ENCODE data around the gene RER1. TPM values are rescaled to one million over a fixed set of nuclear protein-coding genes. Genes with fewer than 3 reads are reported as not detected.

Gene RER1
- total RNA-seq, 1 experiment from 2014 or later, result 141 TPM

DNA sequence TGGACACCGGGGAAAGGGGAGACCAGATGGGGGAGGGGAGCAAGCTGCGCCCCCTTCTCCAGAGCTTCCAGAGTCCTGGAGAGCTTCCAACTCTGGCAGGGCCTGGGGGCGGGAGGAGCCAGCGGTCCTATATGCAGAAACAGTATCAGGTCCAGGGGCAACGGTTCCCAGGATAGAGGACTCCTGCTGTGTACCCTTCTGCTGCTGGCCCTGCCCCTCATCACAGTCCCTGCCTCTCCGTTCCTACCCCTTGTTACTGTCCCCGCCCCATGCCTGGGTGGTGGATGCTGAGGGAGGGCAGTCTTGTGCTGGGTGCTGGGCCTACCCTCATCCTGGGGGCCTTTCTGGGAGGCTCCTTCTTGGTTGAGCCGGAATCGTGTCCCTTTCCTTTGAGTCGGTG, 39.9 kb downstream of the RER1 start:
- no TSS peak for BruUV-seq (replicated peaks)
- H3K4me1 ChIP-seq, result no peaks in the 10 kb centered on the region
- H3K9me3 Mint-ChIP-seq (ENCODE audit: unreplicated experiment), result no peaks in the 10 kb centered on the region
- H3K27me3 Mint-ChIP-seq (ENCODE audit: insufficient read depth, unreplicated experiment), result peaks cover 2% of the 10 kb centered on the region
- H3K4me1 Mint-ChIP-seq (ENCODE audit: low read depth, unreplicated experiment), result no peaks in the 10 kb centered on the region
- ChIA-PET CTCF (no interaction called here), POLR2A (no interaction called here)
- H3K36me3 Mint-ChIP-seq (ENCODE audit: insufficient read depth, unreplicated experiment), result no peaks in the 10 kb centered on the region
- no peaks in the 10 kb centered on the region for H3K36me3 ChIP-seq (ENCODE audit: control insufficient read depth, insufficient read depth, low read length)
- H3K4me3 ChIP-seq (ENCODE audit: low read depth, low read length), result no peak overlapping the region
- H3K4me3 Mint-ChIP-seq (ENCODE audit: unreplicated experiment), result no peak overlapping the region
- no peak for DNase-seq
- H3K9me3 ChIP-seq, result peaks cover 4% of the 10 kb centered on the region; the same call in 1 of the 2 replicates
- no peak overlapping the region for H3K27ac Mint-ChIP-seq (ENCODE audit: unreplicated experiment)
- intact Hi-C loops (cut with micrococcal nuclease; ENCODE audit: unreplicated experiment), result no loop called here
- TF ChIP-seq, protein P1, sequence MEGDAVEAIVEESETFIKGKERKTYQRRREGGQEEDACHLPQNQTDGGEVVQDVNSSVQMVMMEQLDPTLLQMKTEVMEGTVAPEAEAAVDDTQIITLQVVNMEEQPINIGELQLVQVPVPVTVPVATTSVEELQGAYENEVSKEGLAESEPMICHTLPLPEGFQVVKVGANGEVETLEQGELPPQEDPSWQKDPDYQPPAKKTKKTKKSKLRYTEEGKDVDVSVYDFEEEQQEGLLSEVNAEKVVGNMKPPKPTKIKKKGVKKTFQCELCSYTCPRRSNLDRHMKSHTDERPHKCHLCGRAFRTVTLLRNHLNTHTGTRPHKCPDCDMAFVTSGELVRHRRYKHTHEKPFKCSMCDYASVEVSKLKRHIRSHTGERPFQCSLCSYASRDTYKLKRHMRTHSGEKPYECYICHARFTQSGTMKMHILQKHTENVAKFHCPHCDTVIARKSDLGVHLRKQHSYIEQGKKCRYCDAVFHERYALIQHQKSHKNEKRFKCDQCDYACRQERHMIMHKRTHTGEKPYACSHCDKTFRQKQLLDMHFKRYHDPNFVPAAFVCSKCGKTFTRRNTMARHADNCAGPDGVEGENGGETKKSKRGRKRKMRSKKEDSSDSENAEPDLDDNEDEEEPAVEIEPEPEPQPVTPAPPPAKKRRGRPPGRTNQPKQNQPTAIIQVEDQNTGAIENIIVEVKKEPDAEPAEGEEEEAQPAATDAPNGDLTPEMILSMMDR (IDR thresholded peaks at IDR 0.05; ENCODE audit: insufficient read depth in 1 of 2, low read depth in 1 of 2, low read length in 1 of 2, severe bottlenecking in 1 of 2, unreplicated experiment in 1 of 2), result no peak
- no peaks in the 10 kb centered on the region for H3K27me3 ChIP-seq (replicated peaks; ENCODE audit: control insufficient read depth, insufficient read depth, low read length)

DNA sequence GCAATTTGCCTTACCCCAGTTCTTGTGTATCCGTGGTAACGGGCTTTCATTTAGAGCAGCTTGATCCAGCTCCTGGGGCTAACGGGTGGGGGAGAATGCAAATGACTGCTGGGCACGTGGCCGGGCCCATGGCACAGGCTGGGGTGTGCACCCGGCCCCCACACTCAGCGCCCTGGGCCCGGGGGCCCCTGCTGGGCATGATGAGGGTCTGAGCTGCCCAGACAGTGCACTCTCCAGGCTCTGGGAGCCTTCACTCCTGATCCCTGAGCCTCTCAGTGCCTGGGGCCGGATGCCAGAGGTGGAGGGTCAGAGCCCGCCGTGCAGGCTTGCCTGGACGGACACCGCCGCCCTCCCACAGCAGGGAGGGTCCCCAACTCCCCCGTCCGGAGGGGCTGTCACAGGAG, 40.8 kb downstream of the RER1 start:
- CTCF ChIA-PET, result no interaction called here
- Histone ChIP-seq H3K36me3 (ENCODE audit: control insufficient read depth, insufficient read depth, low read length) (no peaks in the 10 kb centered on the region), H3K4me3 (ENCODE audit: low read depth, low read length) (no peak overlapping the region), H3K4me1 (no peaks in the 10 kb centered on the region), H3K9me3 (peaks cover 4% of the 10 kb centered on the region; the same call in 1 of the 2 replicates), H3K27me3 (replicated peaks; ENCODE audit: control insufficient read depth, insufficient read depth, low read length) (no peaks in the 10 kb centered on the region)
- peaks cover 5% of the 10 kb centered on the region for H3K27me3 Mint-ChIP-seq (ENCODE audit: insufficient read depth, unreplicated experiment)
- DNase-seq, result no peak
- TF ChIP-seq, protein P1 (IDR thresholded peaks at IDR 0.05; ENCODE audit: insufficient read depth in 1 of 2, low read depth in 1 of 2, low read length in 1 of 2, severe bottlenecking in 1 of 2, unreplicated experiment in 1 of 2), result no peak
- no TSS peak for BruUV-seq (replicated peaks)
- no peak overlapping the region for H3K4me3 Mint-ChIP-seq (ENCODE audit: unreplicated experiment)
- H3K9me3 Mint-ChIP-seq (ENCODE audit: unreplicated experiment), result no peaks in the 10 kb centered on the region
- intact Hi-C loops (cut with micrococcal nuclease; ENCODE audit: unreplicated experiment), result no loop called here
- H3K27ac Mint-ChIP-seq (ENCODE audit: unreplicated experiment), result no peak overlapping the region
- POLR2A ChIA-PET, result no interaction called here
- no peaks in the 10 kb centered on the region for H3K36me3 Mint-ChIP-seq (ENCODE audit: insufficient read depth, unreplicated experiment)
- no peaks in the 10 kb centered on the region for H3K4me1 Mint-ChIP-seq (ENCODE audit: low read depth, unreplicated experiment)

DNA sequence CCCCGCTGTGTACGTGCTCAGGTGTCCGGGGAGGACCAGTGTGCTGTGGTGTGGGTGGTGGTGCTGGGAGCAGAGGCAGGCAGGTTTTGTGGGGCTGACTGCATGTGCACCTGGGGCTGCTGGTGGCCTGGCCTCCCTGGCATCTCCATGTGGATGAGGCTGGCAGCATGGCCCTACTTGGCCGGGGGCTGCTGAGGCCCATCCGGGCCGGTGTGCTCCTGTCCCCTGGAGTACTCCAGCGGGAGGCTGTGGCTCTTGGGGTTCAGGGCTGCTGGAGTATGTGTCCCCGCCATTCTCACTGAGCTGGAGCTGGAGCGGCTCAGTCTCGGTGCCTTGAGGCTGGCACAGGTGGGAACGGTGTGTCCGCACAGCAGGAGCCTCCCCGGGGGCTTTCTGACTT, 41.6 kb downstream of the RER1 start:
- no peaks in the 10 kb centered on the region for H3K9me3 Mint-ChIP-seq (ENCODE audit: unreplicated experiment)
- Histone ChIP-seq H3K9me3 (peaks cover 4% of the 10 kb centered on the region; the same call in 1 of the 2 replicates), H3K27me3 (replicated peaks; ENCODE audit: control insufficient read depth, insufficient read depth, low read length) (no peaks in the 10 kb centered on the region), H3K4me3 (ENCODE audit: low read depth, low read length) (no peak overlapping the region), H3K4me1 (no peaks in the 10 kb centered on the region), H3K36me3 (ENCODE audit: control insufficient read depth, insufficient read depth, low read length) (no peaks in the 10 kb centered on the region)
- no TSS peak for BruUV-seq (replicated peaks)
- no peak overlapping the region for H3K4me3 Mint-ChIP-seq (ENCODE audit: unreplicated experiment)
- no peaks in the 10 kb centered on the region for H3K4me1 Mint-ChIP-seq (ENCODE audit: low read depth, unreplicated experiment)
- H3K27me3 Mint-ChIP-seq (ENCODE audit: insufficient read depth, unreplicated experiment), result peaks cover 6% of the 10 kb centered on the region
- DNase-seq, result no peak
- ChIA-PET CTCF (no interaction called here), POLR2A (no interaction called here)
- no peak overlapping the region for H3K27ac Mint-ChIP-seq (ENCODE audit: unreplicated experiment)
- intact Hi-C loops (cut with micrococcal nuclease; ENCODE audit: unreplicated experiment), result no loop called here
- no peaks in the 10 kb centered on the region for H3K36me3 Mint-ChIP-seq (ENCODE audit: insufficient read depth, unreplicated experiment)
- TF ChIP-seq, protein P1 (IDR thresholded peaks at IDR 0.05; ENCODE audit: insufficient read depth in 1 of 2, low read depth in 1 of 2, low read length in 1 of 2, severe bottlenecking in 1 of 2, unreplicated experiment in 1 of 2), result no peak

Data from Caco-2 (cell line).